IMR-90 (cell line): ENCODE data around the gene FAM184A. TPM values are rescaled to one million over a fixed set of nuclear protein-coding genes. Genes with fewer than 3 reads are reported as not detected.

ENCODE experiments used
- ATAC-seq: fragments of 200-7000 bp; cut with Tn5 transposase; 2 replicates; pipeline ENCODE4 v1.9.1; 2020; ENCODE audit warnings: low read depth, mild to moderate bottlenecking, moderate library complexity
- BruUV-seq: library from RNA; stranded (reverse); fragments of 400-500 nt; replicated peaks from 2 replicates; lab custom pipeline; 2021; lab: Mats Ljungman, UMichigan
- CTCF ChIA-PET: fragments of 300-600 bp; formaldehyde crosslinking; extraction: SDS; loops from one replicate; lab custom pipeline; 2021; ENCODE audit warnings: antibody characterized with exemption; lab: Yijun Ruan, JAX
- POLR2A ChIA-PET: fragments of 300-600 bp; sonication (Branson Sonifier 250); formaldehyde crosslinking; loops from one replicate; lab custom pipeline; 2022; ENCODE audit warnings: antibody characterized with exemption; ENCODE audit not compliant: unreplicated experiment; lab: Charles Lee
- DNase-seq: peaks from one replicate; pipeline ENCODE4 v3.0.0; 2013
- H2AFZ ChIP-seq: replicated peaks from 2 replicates; pipeline ENCODE3; 2013; ENCODE audit warnings: low read length, mild to moderate bottlenecking; ENCODE audit not compliant: poor library complexity
- H2AK5ac ChIP-seq: 2 replicates; pipeline ENCODE4 v1.6.1; 2013; ENCODE audit warnings: low read depth, low read length, inconsistent platforms
- H2AK9ac ChIP-seq: replicated peaks from 2 replicates; pipeline ENCODE3; 2013; ENCODE audit warnings: mild to moderate bottlenecking, low read depth, low read length, moderate library complexity; ENCODE audit not compliant: poor library complexity
- H2BK120ac ChIP-seq: 2 replicates; pipeline ENCODE4 v1.6.1; 2013; ENCODE audit warnings: low read depth, low read length, inconsistent platforms
- H2BK15ac ChIP-seq: 3 replicates; pipeline ENCODE4 v1.6.1; 2013; ENCODE audit warnings: low read depth, low read length, inconsistent platforms
- H2BK20ac ChIP-seq: 2 replicates; pipeline ENCODE4 v1.6.1; 2013; ENCODE audit warnings: low read depth, mild to moderate bottlenecking, inconsistent platforms, low read length, moderate library complexity
- H2BK5ac ChIP-seq: 2 replicates; pipeline ENCODE4 v1.6.1; 2013; ENCODE audit warnings: mild to moderate bottlenecking, low read depth, low read length, inconsistent platforms; ENCODE audit not compliant: poor library complexity, severe bottlenecking
- H3K14ac ChIP-seq: replicated peaks from 2 replicates; pipeline ENCODE4 v1.6.1; 2013; ENCODE audit warnings: low read depth, low read length, inconsistent platforms
- H3K18ac ChIP-seq: 2 replicates; pipeline ENCODE4 v1.6.1; 2013; ENCODE audit warnings: low read depth, low read length, control low read depth
- H3K23ac ChIP-seq: 2 replicates; pipeline ENCODE4 v1.6.1; 2013; ENCODE audit warnings: low read depth, low read length, inconsistent platforms
- H3K27ac ChIP-seq: 2 replicates; pipeline ENCODE4 v1.5.1; 2013; ENCODE audit warnings: mild to moderate bottlenecking, control low read depth, low read length; ENCODE audit not compliant: insufficient read depth
- H3K27me3 ChIP-seq: 2 replicates; pipeline ENCODE4 v1.6.1; 2013; ENCODE audit warnings: low read length; ENCODE audit not compliant: control insufficient read depth, insufficient read depth
- H3K36me3 ChIP-seq: 2 replicates; pipeline ENCODE4 v1.6.1; 2013; ENCODE audit warnings: low read length, mixed read lengths; ENCODE audit not compliant: control insufficient read depth, insufficient read depth
- H3K4ac ChIP-seq: 2 replicates; pipeline ENCODE4 v1.6.1; 2013; ENCODE audit warnings: low read depth, low read length, inconsistent platforms
- H3K4me1 ChIP-seq: 2 replicates; pipeline ENCODE4 v1.6.1; 2013; ENCODE audit warnings: low read length, mixed read lengths; ENCODE audit not compliant: control insufficient read depth, insufficient read depth
- H3K4me2 ChIP-seq: 2 replicates; pipeline ENCODE4 v1.6.1; 2013; ENCODE audit warnings: low read depth, mild to moderate bottlenecking, control low read depth, low read length, moderate library complexity
- H3K4me3 ChIP-seq: 2 replicates; pipeline ENCODE4 v1.5.1; 2013; ENCODE audit warnings: low read depth, mild to moderate bottlenecking, control low read depth, low read length, moderate library complexity; ENCODE audit not compliant: insufficient read depth
- H3K56ac ChIP-seq: 2 replicates; pipeline ENCODE4 v1.6.1; 2013; ENCODE audit warnings: low read length, inconsistent platforms; ENCODE audit not compliant: insufficient read depth; ENCODE audit errors: extremely low read depth
- H3K79me1 ChIP-seq, 2 experiments: 2 replicates each; pipeline ENCODE4 v1.6.1; 2013; ENCODE audit warnings: low read length in 2 of 2, inconsistent platforms in 1 of 2, low read depth in 1 of 2
- H3K9ac ChIP-seq: 2 replicates; pipeline ENCODE4 v1.6.1; 2013; ENCODE audit warnings: low read depth, low read length, control low read depth
- H3K9me1 ChIP-seq: 2 replicates; pipeline ENCODE4 v1.6.1; 2013; ENCODE audit warnings: low read length, inconsistent platforms; ENCODE audit not compliant: insufficient read depth
- H3K9me3 ChIP-seq: 2 replicates; pipeline ENCODE4 v1.6.1; 2013; ENCODE audit warnings: low read length; ENCODE audit not compliant: control insufficient read depth, insufficient read depth
- H4K20me1 ChIP-seq: 2 replicates; pipeline ENCODE4 v1.6.1; 2013; ENCODE audit warnings: low read length, inconsistent platforms; ENCODE audit not compliant: insufficient read depth
- H4K5ac ChIP-seq: 2 replicates; pipeline ENCODE4 v1.6.1; 2013; ENCODE audit warnings: mild to moderate bottlenecking, low read depth, low read length, control low read depth
- H4K8ac ChIP-seq, 2 experiments: 2 replicates each; pipeline ENCODE4 v1.6.1; 2013; ENCODE audit warnings: low read depth in 2 of 2, low read length in 2 of 2, control low read depth in 1 of 2, inconsistent platforms in 1 of 2
- H4K91ac ChIP-seq: 2 replicates; pipeline ENCODE4 v1.6.1; 2013; ENCODE audit warnings: low read depth, low read length, inconsistent platforms; ENCODE audit not compliant: insufficient read depth
- CEBPB ChIP-seq: IDR thresholded peaks from 2 replicates; pipeline ENCODE4 v1.6.1; 2012; ENCODE audit warnings: low read depth, low read length, improper control_type of control experiment
- CHD1 ChIP-seq: IDR thresholded peaks from 2 replicates; pipeline ENCODE4 v1.6.1; 2012; ENCODE audit warnings: low read depth, low read length, improper control_type of control experiment
- CTCF ChIP-seq: conservative IDR thresholded peaks from 2 replicates; pipeline ENCODE4 v1.5.1; 2012; ENCODE audit warnings: mild to moderate bottlenecking, low read depth, low read length, improper control_type of control experiment
- ELK1 ChIP-seq: fragments of 150-350 bp; IDR thresholded peaks from 2 replicates; pipeline ENCODE4 v1.6.1; 2016; ENCODE audit warnings: low read depth, mild to moderate bottlenecking, low read length, moderate library complexity, borderline replicate concordance
- FOS ChIP-seq: fragments of 150-350 bp; IDR thresholded peaks from 2 replicates; pipeline ENCODE4 v1.6.1; 2016; ENCODE audit warnings: low read depth, low read length
- MAFK ChIP-seq: IDR thresholded peaks from 2 replicates; pipeline ENCODE4 v1.6.1; 2012; ENCODE audit warnings: low read depth, low read length, improper control_type of control experiment
- MXI1 ChIP-seq: IDR thresholded peaks from 2 replicates; pipeline ENCODE4 v1.6.1; 2012; ENCODE audit warnings: low read depth, mild to moderate bottlenecking, low read length, moderate library complexity, borderline replicate concordance
- RCOR1 ChIP-seq: IDR thresholded peaks from 2 replicates; pipeline ENCODE4 v1.6.1; 2012; ENCODE audit warnings: mild to moderate bottlenecking, low read length, improper control_type of control experiment; ENCODE audit not compliant: insufficient replicate concordance
- WGBS, 2 experiments: methylation state at CpG; one replicate each; pipeline versions ENCODE4 v1.1.5 to v1.1.7; 2013; ENCODE audit warnings: missing lambda C conversion rate in 2 of 2; ENCODE audit not compliant: insufficient read length in 1 of 2; ENCODE audit errors: extremely low coverage in 2 of 2; 5-methylcytosine and 5-hydroxymethylcytosine counted together
- dilution Hi-C: fragments of 300-500 bp; cut with HindIII; formaldehyde crosslinking; loops from one replicate; pipeline ENCODE4 v1.14.3; 2018; ENCODE audit warnings: low sequenced_read_pairs; ENCODE audit not compliant: unreplicated experiment
- in situ Hi-C: fragments of 300-500 bp; cut with MboI; formaldehyde crosslinking; loops from 3 replicates; pipeline ENCODE4 v1.14.3; 2019; ENCODE audit warnings: low sequenced_read_pairs, inconsistent platforms, mixed read lengths
- intact Hi-C: fragments of 100-400 bp; cut with micrococcal nuclease; formaldehyde crosslinking; loops from 2 replicates; pipeline ENCODE4 v1.10.0; 2022
- polyA plus RNA-seq, 3 experiments: library from polyadenylated mRNA; depleted of rRNA; stranded (reverse); fragments of >200 nt; gene quantifications; 2 replicates each; pipeline ENCODE4 v1.2.3, GENCODE V29; 2012; ENCODE audit warnings: low replicate concordance in 1 of 3
- total RNA-seq: library from RNA; depleted of rRNA; stranded (reverse); fragments of >200 nt; gene quantifications from 2 replicates; pipeline ENCODE4 v1.2.3, GENCODE V29; 2012
- TF ChIP-seq, protein P1 (sequence below): fragments of 150-350 bp; IDR thresholded peaks from 2 replicates; pipeline ENCODE4 v1.6.1; 2017; ENCODE audit warnings: mild to moderate bottlenecking, antibody characterized with exemption, low read length, low read depth

FAM184A gene
- total and polyA plus RNA-seq, 2 of the 4 experiments (the other 2 are of a cell fraction): 0.03 TPM; not detected in 1

GRCh38 chr6:118985123-118985830 lies 93.2 kb downstream of the FAM184A start:
- no peak overlapping the region for H2BK20ac ChIP-seq
- in situ Hi-C loops (no loop called here), intact Hi-C loops (no loop called here), dilution Hi-C loops (no loop called here)
- H2BK15ac ChIP-seq: no peak overlapping the region
- DNase-seq: no peak
- no peak overlapping the region for H3K4me3 ChIP-seq
- no peaks in the 10 kb centered on the region for H3K4me1 ChIP-seq
- no peak overlapping the region for H3K14ac ChIP-seq
- no peak overlapping the region for H2BK5ac ChIP-seq
- H2AFZ ChIP-seq: no peak overlapping the region
- H4K5ac ChIP-seq: no peak overlapping the region
- no peak overlapping the region for H3K4ac ChIP-seq
- H4K20me1 ChIP-seq: no peaks in the 10 kb centered on the region
- no peak overlapping the region for H2AK5ac ChIP-seq
- H4K91ac ChIP-seq: no peak overlapping the region
- ChIA-PET CTCF (no interaction called here), POLR2A (no interaction called here)
- no peak overlapping the region for H3K23ac ChIP-seq
- TF ChIP-seq FOS: no peak
- no peak for TF ChIP-seq CHD1
- TF ChIP-seq RCOR1: no peak
- TF ChIP-seq MAFK: no peak
- no peak for TF ChIP-seq ELK1
- no peak for TF ChIP-seq CEBPB
- TF ChIP-seq MXI1: no peak
- TF ChIP-seq, protein P1, sequence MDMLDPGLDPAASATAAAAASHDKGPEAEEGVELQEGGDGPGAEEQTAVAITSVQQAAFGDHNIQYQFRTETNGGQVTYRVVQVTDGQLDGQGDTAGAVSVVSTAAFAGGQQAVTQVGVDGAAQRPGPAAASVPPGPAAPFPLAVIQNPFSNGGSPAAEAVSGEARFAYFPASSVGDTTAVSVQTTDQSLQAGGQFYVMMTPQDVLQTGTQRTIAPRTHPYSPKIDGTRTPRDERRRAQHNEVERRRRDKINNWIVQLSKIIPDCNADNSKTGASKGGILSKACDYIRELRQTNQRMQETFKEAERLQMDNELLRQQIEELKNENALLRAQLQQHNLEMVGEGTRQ: no peak
- TF ChIP-seq CTCF: no peak
- no CpG with 5 or more reads among the region's 3 CpGs for WGBS, 2 experiments
- H3K56ac ChIP-seq: no peak overlapping the region
- H3K27ac ChIP-seq: no peak overlapping the region
- H3K36me3 ChIP-seq: no peaks in the 10 kb centered on the region
- no peak overlapping the region for H2AK9ac ChIP-seq
- no TSS peak for BruUV-seq
- H3K9me1 ChIP-seq: no peaks in the 10 kb centered on the region
- no peaks in the 10 kb centered on the region for H3K9me3 ChIP-seq
- no peaks in the 10 kb centered on the region for H3K27me3 ChIP-seq
- no peak overlapping the region for H3K18ac ChIP-seq
- H4K8ac ChIP-seq: no peak overlapping the region
- no peak overlapping the region for H3K9ac ChIP-seq
- no peak overlapping the region for H3K4me2 ChIP-seq
- no peak for ATAC-seq
- no peak overlapping the region for H2BK120ac ChIP-seq
- no peaks in the 10 kb centered on the region for H3K79me1 ChIP-seq
